ENCODE measurements around the gene TM9SF1.
A peak's percentile ranks its signal among the peaks of the same experiment; 100 is the strongest.

- TF ChIP-seq POLR2A (IDR thresholded peaks at IDR 0.05) (peak in 1 of 2 donors; percentile 52), POLR2AphosphoS5 (IDR thresholded peaks at IDR 0.05; ENCODE audit: insufficient read depth in 1 of 2, low read depth in 1 of 2) (peak; percentile 81 to 94), CTCF (IDR thresholded peaks at IDR 0.05) (no peak)
Measured at GRCh38 chr14:24195186-24196070, at the start of gene TM9SF1.
